ENCODE data around the gene SPAG9.

DNA sequence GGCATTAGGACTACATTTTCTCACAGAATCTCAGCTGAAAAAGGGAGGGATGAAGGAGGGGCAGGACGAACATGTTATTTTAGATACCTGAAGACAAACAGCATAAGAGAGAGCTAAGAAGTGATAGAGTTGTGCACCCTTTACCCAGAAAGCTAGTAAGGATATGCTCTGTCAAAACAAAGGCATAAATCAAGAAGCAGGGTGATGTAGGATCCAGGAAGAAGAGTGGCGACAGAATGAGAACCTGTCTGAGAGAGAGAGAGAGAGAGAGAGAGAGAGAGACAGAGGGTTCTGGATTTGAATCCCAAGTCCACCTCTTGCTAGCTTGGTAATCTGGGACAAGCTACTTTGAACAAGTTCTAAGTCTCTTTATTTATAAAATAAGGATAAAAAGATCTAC lies 103.4 kb downstream of the SPAG9 start:
- no peak for TF ChIP-seq BHLHE40 (IDR thresholded peaks at IDR 0.05; ENCODE audit: borderline replicate concordance)
- TF ChIP-seq TARDBP (IDR thresholded peaks at IDR 0.05), result no peak
- no peak for TF ChIP-seq LEF1 (IDR thresholded peaks at IDR 0.05; ENCODE audit: borderline replicate concordance)
- TF ChIP-seq ARNT (IDR thresholded peaks at IDR 0.05), result no peak
- no peak for TF ChIP-seq L3MBTL2 (conservative IDR thresholded peaks at IDR 0.05)
- TF ChIP-seq NFRKB (IDR thresholded peaks at IDR 0.05), result no peak
- TF ChIP-seq FOXK2 (IDR thresholded peaks at IDR 0.05), result no peak
- no peak for TF ChIP-seq HDGF (IDR thresholded peaks at IDR 0.05; ENCODE audit: borderline replicate concordance)
- no peak for TF ChIP-seq SP1 (IDR thresholded peaks at IDR 0.05)
- no peak for TF ChIP-seq ZNF384 (IDR thresholded peaks at IDR 0.05)
- no peak for TF ChIP-seq FOXM1 (IDR thresholded peaks at IDR 0.05; ENCODE audit: borderline replicate concordance)
- TF ChIP-seq PKNOX1 (IDR thresholded peaks at IDR 0.05), result no peak
- no peak for TF ChIP-seq ELF4 (IDR thresholded peaks at IDR 0.05)

Data from HEK293T (cell line).